GM19043 (cell line): ENCODE data around the gene RBBP8NL.
"Not testable (repeated sequence)": the region's sequence is repeated elsewhere in the genome, so short reads cannot be mapped to it uniquely, and the experiment has no call there.

Experiments
- ATAC-seq: cut with Tn5 transposase; IDR thresholded peaks from one replicate; pipeline ENCODE4 v1.9.1; 2021; ENCODE audit warnings: low read depth; ENCODE audit not compliant: unreplicated experiment

The RBBP8NL gene

DNA sequence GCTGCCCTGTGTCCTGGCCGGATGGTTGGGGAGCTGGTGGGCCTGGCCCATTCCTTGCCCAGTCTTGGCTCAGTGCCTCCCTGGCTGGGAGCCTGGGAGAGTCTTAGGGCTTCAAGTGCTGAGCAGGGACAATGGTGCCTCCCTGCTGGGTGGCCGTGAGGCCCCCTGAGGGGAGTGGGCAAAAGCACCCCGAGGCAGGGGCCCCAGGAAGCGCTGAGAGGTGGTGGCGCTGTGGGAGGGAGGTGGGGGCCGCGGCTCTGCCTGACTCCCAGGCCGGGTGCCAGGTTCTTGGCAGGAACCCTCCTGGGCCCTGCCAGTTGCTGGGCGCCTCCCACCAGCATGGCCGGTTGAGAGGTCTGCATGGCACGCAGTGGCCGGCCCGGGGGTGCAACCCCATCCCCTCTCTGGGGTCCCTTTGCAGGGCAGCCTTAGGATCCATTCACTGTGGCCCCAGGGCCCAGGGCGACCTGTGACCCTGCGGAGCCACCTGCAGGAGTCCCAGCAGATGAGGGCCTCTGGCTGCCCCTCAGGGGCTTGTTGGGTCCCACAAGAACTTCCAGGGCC is 49.6 kb downstream of the RBBP8NL start:
- ATAC-seq = no peak

DNA sequence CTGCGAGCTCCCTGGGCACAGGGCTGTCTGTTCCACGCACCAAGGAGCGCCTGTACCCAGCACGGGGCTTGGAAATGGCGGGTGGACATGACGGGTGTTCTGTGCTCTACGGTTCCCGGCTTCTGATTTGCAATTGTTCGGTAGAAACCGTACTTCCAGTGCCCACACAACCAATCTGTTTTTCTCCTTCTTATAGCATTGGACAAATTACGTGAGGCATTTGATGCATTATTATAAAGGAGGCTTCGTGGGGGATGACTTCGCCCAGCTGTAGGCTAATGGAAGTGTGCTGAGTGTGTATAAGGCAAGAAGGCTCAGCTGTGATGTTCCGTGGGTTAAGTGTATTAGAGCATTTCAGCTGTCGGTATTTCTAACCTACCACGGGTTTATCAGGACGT is 50.3 kb downstream of the RBBP8NL start:
- ATAC-seq = no peak

DNA sequence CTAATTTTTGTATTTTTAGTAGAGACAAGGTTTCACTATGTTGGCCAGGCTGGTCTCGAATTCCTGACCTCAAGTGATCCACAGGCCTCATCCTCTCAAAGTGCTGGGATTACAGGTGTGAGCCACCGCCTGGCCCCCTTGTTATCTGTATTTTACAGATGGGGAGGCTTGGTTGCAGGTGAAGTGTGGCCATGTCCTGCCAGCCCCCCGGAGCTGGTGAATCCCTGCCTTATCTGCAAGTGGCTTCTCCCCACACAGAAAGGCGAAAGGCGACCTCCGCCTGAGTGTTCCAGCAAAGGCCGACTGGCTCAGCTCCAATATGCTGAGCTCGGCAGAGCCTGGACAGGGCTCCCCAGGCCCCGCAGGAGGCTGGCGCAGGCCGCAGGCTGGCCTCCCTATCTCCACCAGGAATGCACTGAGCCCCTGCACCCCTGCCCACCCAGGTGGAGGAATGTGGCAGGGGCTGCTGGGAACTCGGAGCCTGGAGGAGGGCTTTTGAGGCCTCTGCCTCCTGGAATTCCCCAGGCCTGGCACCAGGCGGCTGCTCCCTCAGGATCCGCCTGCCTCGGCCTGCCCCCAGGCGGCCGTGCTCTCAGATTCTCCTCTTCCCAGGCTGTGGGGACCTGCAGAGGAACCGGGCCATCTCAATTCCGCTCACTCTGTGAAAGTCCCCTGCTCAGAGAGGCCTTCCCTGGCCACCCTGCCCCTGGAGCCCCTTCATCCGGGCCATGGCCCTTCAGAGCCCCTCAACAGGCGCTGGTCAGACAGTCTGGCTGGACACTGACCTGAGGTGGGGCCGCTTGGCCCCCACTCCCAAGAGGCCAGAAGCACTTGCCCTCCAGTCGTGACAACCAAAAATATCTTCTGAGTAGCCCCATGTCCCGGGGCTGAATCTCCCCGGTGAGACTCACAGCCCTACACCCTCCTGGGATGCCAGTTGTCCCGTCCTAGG is 51.0 kb downstream of the RBBP8NL start:
- no peak for ATAC-seq

DNA sequence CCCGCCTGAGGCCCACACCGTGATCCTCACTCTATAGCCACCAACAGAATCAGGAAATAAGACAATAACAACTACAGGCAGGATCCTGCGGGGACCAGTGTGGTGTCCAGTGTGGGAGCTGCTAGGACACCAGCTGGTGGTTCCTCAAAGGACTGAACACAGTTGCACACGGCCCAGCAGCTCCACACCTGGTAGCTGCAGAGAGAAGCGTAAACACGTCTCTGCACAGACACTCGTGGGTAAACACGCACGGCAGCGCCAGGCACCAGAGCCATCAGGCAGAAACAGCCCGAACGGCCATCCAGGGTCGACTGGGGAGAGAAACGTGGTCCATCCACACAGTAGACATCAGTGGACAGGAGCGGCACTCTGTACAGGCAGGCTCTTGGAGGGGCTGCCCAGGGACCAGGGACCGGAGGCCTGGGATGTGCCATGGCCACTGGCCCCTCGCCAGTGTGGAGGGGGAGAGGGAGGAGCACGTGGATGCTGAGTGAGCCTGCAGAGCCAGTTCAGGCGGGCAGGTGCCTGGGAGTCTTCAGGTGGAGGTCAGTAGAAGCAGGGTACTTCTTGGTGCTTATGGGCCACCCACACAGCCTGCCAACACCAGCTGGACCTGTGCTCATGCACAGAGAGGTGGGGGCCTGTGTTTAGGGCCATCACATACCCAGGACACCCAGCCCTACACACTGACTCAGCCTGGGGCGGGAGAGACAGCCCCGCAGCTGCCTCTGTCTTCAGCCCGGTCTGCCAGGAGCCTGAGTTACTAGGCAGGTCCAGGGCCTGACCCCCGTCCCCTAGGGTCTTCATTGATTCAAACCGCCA is 52.8 kb downstream of the RBBP8NL start:
- ATAC-seq = no peak

DNA sequence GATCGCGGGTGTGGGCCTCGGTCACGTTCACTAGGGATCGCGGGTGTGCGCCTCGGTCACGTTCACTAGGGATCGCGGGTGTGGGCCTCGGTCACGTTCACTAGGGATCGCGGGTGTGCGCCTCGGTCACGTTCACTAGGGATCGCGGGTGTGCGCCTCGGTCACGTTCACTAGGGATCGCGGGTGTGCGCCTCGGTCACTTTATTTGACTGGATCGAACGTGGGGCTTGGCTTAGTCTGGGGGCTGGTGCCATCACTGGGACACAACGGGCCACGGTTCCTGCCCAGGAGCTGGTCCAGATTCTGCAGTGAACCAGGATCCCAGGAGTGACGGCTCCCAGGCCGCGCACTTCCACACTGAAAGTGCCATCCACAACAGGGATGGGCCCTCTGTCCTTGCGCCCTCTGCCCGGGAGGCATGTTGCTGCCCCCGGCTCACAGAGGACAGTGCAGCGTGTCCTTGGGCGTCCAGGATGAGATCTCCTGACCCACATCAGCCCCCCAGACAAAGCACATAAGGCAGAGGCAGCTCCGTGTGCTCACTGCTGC is 53.6 kb downstream of the RBBP8NL start:
- ATAC-seq = not testable (repeated sequence)

DNA sequence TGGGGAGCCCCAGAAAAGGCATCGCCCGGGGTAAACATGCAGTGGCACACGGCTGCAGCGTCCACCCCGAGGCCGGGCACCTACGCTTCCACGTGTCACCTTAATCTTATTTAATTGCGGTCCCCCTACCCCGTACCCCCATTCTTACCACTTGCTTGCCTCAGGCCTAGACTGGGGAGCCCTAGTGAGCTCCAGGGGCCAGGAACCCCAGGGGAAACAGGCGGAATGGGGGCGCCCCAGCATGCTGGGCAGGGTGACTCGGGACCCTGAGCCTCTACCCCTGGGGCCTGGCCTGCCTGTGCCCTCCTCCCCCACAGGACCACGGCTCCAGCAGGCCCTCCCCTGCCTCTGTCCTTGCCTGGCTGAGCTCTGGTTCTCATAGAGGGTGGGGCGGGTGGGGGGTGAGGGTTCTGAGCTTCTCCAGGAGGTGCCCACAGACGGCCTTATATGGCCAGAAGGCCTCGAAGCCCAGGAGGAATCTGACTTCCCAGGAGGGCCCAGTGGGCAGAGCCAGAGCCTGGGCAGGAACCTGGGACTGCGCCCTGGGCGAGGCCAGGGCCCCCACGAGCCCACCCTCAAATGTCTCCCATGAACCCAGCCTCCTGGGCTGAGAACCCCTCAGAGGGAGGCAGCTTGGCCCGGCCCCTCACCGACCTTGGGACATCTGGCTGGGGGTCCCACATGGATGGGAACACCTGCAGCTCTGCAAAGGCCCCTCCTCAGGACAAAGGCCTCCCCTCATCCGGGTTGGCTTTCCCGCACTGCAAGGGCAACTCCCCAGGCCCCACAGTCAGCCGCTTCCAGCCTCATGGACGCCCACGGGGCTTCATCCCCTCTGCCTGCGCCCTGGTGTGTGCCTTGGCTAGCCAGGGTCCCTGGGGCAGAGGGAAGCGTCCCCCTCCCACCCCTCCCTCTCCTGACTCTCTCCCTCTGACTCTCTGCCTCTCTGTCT is 55.0 kb downstream of the RBBP8NL start:
- ATAC-seq = no peak

DNA sequence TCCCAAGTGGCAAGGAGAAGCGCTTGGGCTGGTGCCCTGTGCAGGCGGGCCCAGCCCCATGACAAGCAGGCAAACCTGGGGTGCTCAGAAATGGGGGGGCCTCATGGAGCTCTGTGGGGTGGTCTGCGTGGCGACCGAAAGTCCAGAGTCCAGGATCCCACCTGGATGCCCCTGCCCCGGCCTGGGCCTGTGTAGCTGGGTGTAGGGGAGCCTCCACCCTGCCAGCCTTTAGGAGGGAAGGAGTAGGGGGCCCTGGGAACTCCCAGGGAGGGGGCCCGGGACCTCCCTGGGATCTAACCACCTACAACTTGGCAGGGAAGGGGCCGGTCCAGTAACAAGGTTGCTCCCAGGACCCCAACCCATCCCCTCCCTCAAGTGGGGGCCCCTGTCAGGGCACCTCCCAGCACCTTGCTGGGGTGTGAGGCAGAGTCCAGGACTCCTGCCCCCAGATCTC is 55.7 kb downstream of the RBBP8NL start:
- ATAC-seq = no peak

DNA sequence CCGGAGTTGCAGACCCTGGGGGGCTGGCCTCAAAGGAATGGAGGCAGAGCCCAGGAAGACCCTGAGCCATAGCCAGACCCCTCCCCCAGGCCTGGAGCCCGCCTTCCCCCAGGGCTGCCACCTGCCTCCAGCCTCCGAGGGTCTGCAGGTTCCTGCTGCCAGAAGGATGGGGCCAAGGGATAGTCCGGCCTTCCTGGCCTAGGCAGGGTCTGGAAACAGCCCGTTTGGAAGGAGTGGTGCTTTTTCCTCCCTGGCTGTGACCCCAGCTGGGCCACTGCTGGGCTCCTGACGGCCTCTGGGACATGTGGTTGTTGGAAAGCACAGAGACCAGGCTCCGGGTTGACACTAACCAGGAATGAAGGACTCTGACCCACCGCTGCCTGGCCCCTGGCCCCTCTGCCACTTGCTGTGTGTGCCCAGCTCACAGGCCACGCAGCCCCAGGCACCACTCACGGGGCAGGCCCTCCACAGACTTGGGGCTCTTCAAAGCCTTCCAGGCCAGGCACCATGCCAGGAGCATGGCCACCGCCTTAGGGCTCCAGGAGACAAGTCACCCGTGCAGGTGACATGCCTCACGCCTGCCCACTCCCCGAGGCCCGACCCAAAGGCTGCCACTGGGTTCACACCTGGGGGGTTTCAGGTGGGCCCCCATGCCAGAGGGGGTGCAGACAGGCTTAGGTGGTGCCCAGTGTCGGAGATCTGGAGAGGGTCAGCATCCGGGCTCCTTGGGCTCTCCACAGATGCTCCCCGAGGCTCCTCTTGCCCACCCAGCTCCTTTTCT is 56.3 kb downstream of the RBBP8NL start:
- no peak for ATAC-seq

DNA sequence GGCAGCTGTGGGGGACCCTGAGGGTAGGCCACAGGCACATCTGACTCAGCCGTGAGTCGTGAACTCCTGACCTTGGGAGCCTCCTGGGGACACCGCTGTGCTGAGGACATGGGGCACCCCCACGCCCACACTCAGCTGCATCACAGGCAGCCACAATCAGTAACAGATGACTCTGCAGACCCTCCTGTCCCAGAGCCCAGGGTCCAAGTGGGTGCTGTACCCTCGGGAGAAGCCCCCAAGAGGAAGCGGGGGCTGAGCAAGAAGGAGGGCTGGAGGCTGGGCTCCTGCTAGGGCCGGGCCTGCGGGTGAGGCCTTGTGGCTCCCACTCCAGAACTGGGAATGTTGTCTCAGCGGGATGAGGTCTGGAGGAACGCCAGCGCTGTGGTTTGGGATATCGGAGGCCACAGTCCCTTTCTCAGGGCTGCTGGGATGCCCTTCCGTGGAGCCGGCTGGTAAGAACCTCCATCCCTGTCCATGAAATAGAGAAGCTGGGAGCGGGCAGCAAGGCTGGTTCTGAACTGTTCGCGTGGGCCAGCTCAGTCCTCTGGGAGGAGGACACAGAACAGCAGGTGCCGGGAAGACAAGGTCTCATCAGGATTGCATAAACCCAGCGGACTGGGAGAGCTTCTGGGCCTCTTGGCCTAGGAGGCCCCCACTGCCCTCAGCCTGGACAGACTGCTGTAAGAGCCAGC is 57.1 kb downstream of the RBBP8NL start:
- no peak for ATAC-seq

DNA sequence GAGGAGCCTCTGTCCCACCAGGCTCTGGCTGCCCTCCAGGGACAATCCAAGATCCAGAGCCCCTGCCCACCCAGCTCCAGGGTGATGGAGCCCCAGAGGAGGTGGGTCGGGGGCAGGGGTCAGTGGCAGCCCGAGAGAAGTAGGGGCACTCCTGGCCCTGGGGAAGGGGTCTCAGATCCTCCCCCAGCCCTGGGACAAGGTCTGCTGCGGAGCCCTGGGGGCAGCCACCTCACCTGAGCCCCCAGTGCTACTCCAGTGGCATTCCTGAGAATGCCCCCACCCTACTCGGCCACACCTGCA is 57.6 kb downstream of the RBBP8NL start:
- ATAC-seq = no peak

DNA sequence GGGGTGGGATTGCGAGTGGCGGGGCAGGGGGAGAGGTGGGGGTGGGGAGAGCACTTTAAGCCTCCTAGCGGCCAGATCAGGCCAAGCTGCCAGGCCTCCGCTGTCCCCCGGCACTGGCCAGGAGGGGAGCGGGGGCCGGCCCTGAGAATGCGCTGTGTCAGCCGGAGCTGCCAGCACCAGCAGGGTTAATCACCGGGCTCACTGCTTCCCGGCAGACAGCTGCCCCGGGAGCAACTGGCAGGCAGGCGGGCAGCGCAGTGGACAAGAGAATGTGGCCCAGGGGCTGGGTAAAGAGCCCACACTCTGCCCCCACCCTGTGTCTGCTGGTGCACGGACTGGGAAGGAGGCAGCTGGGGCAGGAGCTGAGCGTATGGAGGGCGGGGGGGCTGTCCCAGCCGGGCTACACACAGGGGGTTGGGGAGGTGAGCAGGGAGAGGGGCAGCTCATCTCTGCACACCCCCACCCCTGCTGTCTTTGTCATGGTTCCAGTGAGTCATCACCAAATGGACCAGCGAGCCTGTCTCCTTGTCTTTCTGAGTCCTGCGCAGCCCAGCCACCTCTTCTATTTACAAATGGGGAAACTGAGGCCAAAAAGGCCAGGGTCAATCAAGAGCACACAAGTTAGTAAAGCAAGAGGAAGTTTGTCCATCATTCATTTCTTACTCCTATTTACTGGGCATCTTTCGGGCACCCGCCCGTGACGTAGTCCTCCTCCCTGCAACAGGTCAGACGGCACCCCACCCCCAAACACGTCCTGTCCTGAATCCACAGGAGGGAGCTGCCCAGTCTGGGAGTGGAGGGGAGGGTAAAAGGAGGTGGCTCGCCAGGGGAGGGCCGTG is 58.1 kb downstream of the RBBP8NL start:
- ATAC-seq = no peak

DNA sequence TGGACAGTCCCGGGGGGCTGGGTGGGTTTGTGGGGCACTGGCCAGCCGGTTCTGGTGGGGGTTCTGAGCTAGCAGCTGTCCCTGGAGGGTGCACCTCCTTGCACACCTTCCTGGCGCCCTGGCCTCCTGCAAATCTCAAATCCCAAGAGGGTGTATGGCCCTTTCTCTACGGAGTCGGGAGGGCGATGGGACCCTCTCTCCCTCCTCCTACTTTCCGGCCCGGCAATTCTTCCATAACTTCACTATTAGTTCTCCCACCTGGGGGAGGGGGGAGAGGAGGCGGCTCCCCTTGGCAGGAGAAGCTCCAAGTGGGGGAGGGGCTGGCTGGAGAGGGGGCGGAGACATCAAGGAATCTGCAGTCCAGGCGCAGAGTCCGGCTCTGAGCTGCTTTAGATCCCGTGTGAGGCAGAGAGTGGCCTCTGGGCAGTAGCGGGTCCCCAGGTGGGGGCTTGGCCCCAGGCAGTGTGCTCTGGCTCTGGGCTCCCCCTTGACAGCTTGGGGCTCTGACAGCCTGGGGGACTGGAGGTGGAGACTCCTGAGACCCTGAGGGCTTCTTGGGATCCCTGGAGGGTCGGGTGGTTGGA is 58.9 kb downstream of the RBBP8NL start:
- ATAC-seq = no peak

DNA sequence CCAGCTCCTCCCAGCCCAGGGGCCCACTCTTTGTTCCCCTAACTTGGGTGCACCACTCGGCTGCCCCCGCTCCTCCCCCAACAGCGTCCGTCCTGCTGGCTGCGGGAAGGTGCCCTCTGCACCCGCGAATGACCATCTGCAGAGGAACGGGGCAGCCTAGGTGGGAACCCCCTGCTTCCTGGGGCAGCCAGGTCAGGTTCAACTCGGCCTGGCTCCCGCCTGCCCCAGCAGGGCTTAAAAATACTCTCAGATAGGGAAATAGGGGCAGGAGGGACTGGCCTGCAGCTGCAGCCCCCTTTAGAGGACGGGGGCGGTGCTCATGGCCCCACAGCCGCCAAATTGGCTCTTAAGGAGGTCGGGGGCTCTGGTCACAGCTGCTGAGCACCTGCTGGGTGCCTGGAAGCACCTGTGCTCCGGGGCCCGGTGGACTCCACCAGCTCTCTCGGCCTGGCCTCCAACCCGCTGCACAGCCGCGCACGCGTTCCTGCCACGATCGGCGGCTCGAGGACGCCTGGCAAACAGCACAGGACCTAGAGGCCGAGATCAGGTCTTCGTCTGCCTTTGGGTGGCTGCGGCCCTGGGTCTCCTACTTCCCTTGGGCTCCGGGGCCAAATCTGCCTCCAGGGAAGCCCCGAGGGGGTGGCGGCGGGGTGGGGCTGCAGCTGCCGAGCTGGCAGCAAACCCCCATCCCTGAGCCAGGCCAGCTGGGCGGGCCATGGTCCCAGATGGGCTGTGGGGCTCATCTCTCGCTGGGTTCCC is 59.5 kb downstream of the RBBP8NL start:
- ATAC-seq = no peak

DNA sequence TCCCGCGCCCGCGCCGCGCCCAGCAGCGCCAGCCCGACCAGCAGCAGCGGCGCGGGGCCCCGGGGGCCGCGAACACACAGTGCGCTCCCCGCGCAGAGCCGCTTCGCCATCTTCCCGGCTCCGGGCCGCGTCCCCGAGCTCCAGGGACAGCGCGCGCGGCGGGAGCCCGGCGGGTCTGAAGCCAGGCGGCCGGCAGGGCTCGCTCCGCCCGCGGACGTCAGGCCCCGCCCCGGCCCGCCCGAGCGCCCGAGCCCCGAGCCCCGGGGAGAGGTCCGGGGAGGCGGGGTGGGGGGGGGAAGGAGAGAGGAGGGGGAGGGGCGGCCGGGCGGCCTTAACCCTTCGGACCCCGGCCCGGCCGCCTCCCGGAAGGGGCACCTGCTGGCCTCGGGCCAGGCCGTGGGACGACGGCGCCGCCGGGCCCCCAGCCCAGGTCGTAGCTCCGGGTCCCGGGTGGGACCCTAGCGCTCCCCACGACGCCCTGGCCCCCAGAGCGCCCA is 60.2 kb downstream of the RBBP8NL start, which contains the start of gene LAMA5:
LAMA5 (minus strand) TSS at position 177 of the 497 bp plus-strand sequence; CDS start at position 110, 67 bp downstream.
- no peak for ATAC-seq

DNA sequence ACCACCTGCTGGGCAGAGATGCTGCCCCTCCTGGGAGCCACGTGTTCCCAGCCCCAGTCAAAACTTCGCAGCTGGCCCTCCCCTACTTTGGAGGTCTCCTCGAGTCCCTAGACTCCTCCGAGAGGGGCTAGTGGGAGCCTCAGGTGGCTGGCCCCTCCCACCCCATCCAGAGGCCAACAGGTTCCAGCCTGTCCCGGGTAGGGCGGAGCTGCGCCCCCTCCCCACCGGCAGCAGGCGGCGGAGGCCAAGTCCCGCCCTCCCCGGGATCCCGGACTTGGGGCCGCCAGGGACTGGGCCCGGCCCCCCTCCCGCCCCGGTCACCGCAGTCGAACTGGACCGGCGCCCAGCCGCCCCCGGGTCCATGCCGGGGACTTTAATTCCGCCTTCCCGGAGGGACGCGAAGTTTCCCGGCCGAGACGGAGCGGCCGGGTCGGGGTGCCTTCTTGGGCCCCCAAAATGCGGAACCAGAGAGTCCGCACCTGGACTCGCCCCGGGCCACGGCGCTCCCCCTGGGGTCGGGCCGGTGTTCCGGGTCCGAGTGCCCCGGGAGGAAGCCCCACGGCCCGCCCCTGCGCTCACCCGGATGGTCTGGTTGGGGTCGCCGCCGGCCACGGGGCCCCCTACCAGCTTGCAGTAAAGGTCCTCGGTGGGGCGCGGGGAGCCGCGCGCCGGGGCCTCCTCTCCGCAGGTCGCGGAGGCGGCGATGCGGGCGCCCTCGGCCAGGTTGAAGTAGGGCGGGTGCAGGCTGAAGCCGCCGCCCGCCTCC is 60.8 kb downstream of the RBBP8NL start:
- no peak for ATAC-seq
